Omental fat pad (tissue), 4 donors: Measurements from ENCODE around the gene GPR143. TPM values are rescaled to one million over a fixed set of nuclear protein-coding genes. Genes with fewer than 3 reads are reported as not detected.

ENCODE experiments used
- ATAC-seq: fragments of 150-250 bp; one replicate; pipeline ENCODE4 v1.9.1; 2016; ENCODE audit warnings: mild to moderate bottlenecking, moderate library complexity; ENCODE audit not compliant: low FRiP score
- DNase-seq: peaks from one replicate; pipeline ENCODE4 v3.0.0-alpha.2; 2019; ENCODE audit warnings: low spot score
- total RNA-seq, 4 donors: library from RNA; depleted of rRNA; stranded (reverse); fragments of >200 nt; gene quantifications; one replicate each; pipeline ENCODE4 v1.1.0, GENCODE V29; 2016
- TF ChIP-seq, protein P1 (sequence below), 3 donors: fragments of 450-650 bp; IDR thresholded peaks; one replicate each; pipeline ENCODE4 v1.5.1; 2016 to 2017; ENCODE audit warnings: antibody characterized with exemption in 3 of 3, mild to moderate bottlenecking in 3 of 3, moderate library complexity in 2 of 3

Gene GPR143
- total RNA-seq, 4 donors from 2014 or later: 1.1 to 1.6 (median 1.2) TPM; not detected in 1

DNA sequence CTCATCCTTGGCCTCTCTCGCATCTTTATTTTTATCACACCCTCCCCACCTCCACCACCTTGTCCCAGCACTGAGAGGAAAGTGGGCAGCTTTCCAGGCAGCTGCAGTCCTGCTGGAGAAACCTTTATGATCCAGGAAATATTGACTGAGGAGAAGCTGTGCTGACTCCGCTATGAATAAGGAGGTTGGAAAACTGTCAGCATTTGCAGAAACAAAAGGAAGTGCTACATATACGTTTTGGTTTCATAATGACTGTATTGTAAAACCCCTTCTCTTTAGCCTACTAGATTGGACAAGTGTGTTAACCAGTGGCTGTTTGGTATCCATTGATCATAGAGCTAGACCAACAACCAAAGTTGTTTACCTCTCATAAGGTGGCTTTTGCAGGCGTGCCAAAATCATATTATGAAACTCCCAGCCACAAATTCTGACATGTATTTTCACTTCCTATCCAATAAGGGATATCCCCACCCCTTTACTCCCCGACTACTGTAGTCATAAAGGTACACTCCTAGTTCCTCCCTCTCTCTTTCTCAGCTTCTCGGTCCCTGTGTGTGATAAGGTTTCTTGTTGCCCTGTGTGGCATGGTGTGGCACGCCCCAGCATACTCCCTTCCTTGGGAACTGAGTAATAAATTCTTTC lies 88.4 kb downstream of the GPR143 start:
- TF ChIP-seq, protein P1, sequence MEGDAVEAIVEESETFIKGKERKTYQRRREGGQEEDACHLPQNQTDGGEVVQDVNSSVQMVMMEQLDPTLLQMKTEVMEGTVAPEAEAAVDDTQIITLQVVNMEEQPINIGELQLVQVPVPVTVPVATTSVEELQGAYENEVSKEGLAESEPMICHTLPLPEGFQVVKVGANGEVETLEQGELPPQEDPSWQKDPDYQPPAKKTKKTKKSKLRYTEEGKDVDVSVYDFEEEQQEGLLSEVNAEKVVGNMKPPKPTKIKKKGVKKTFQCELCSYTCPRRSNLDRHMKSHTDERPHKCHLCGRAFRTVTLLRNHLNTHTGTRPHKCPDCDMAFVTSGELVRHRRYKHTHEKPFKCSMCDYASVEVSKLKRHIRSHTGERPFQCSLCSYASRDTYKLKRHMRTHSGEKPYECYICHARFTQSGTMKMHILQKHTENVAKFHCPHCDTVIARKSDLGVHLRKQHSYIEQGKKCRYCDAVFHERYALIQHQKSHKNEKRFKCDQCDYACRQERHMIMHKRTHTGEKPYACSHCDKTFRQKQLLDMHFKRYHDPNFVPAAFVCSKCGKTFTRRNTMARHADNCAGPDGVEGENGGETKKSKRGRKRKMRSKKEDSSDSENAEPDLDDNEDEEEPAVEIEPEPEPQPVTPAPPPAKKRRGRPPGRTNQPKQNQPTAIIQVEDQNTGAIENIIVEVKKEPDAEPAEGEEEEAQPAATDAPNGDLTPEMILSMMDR (IDR thresholded peaks at IDR 0.05): no peak
- DNase-seq (no peak), ATAC-seq (no peak)

DNA sequence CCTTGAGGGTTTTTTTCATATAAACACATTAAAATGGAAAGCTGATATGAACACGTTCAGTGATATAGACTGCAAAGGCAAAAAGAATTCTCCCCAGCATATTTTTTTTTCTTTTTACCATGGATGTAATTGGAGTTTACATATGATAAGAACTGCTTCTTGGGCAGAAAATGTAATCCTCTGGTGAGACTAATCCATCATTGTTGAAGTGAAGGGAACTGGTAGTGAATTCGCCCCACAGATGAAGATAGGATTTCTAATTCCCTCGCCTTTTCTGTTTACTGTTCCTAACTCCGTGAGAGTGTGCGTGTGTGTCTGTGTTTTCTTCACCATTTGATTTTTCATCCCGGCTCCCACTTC lies 88.9 kb downstream of the GPR143 start:
- ATAC-seq: no peak
- TF ChIP-seq, protein P1 (IDR thresholded peaks at IDR 0.05): no peak
- no peak for DNase-seq

DNA sequence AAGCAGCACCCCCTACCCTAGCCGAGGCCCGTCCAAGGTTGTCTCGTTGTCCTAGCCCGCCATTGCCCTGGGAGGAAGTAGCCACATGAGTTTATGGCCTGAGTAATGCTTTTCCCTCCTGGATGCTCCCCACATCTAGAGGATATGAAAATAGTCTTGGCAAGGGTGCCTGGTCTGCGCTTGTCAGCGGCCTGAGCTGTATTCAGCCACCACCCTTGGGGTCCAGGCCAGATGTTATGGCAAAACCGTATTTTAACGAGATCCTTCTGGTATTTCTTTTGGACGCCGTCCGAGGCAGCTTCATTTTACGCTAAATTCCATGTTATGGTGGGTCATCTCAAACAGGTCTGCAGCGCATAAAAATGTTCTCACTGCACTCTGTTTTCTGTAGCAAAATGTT lies 89.3 kb downstream of the GPR143 start:
- TF ChIP-seq, protein P1 (IDR thresholded peaks at IDR 0.05): no peak
- ATAC-seq (no peak), DNase-seq (no peak)

Other genes starting within 250 kb of the GPR143 start
- gene SHROOM2, start 20.6 kb upstream of the GPR143 start, total RNA-seq: 1 to 10 TPM in 3 of 4 donors, under 1 TPM in 1; 0.88 to 2.4 (median 2.1) TPM
- gene CLDN34, start 201.5 kb upstream of the GPR143 start, total RNA-seq: not detected